ENCODE measurements around the gene KBTBD12.

DNA sequence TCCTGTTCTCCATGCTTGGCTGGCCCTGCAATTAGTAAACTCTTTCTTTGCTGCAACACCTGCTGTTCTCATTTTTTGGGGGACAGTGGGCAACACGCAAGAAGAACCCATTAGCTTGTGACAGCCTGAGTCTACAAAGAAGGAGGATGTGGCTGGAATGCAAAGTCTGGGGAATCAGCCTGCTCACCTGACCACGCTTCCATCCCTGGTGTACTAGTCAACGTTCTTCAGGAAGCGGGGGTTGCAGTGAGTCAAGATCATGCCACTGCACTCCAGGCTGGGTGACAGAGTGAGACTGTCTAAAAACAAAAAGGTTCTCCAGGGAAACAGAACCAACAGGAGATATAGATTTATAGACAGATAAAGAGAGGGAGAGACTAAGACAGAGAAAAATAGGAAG, 27.7 kb upstream of the KBTBD12 start:
- TF ChIP-seq POU2F2 (IDR thresholded peaks at IDR 0.05; ENCODE audit: low read depth, low read length) (no peak), POLR2A (IDR thresholded peaks at IDR 0.05; ENCODE audit: low read depth, low read length) (no peak), POLR2AphosphoS5 (IDR thresholded peaks at IDR 0.05; ENCODE audit: low read depth, low read length) (no peak)

All from GM12891 (cell line).